Cardiac fibroblast (primary cell): Measurements from ENCODE around the gene ACTBL2.

Experiments used
- DNase-seq, 2 donors: peaks; one replicate each; pipeline versions ENCODE4 v3.0.0 to v3.0.0-alpha.2; 2010; ENCODE audit warnings: low read depth in 2 of 2
- H3K4me3 ChIP-seq, 2 donors: replicated peaks in 1 of 2; 1 replicate in 1 of 2; 2 replicates in 1 of 2; pipeline ENCODE4 v1.5.1; 2011; ENCODE audit warnings: low read depth in 2 of 2, low read length in 2 of 2, mild to moderate bottlenecking in 2 of 2, moderate library complexity in 1 of 2
- CTCF ChIP-seq: IDR thresholded peaks from one replicate; pipeline ENCODE4 v1.5.1; 2011; ENCODE audit warnings: low read depth, mild to moderate bottlenecking, low read length, inconsistent platforms

Gene ACTBL2

GRCh38 chr5:57456531-57457135, 26.0 kb downstream of the ACTBL2 start:
- DNase-seq: peak in 1 of 2 donors; percentile 23
- no peak overlapping the region for H3K4me3 ChIP-seq
- no peak for TF ChIP-seq CTCF

- no peak for DNase-seq
- no peak overlapping the region for H3K4me3 ChIP-seq
- no peak for TF ChIP-seq CTCF
These were observed 26.8 kb downstream of the ACTBL2 start for GRCh38 chr5:57455511-57456455.

GRCh38 chr5:57454896-57455295, 27.7 kb downstream of the ACTBL2 start:
- TF ChIP-seq CTCF: no peak
- no peak for DNase-seq
- no peak overlapping the region for H3K4me3 ChIP-seq

GRCh38 chr5:57453728-57454127, 28.9 kb downstream of the ACTBL2 start:
- H3K4me3 ChIP-seq: no peak overlapping the region
- TF ChIP-seq CTCF: no peak
- no peak for DNase-seq

GRCh38 chr5:57452885-57453284, 29.7 kb downstream of the ACTBL2 start:
- no peak overlapping the region for H3K4me3 ChIP-seq
- peak in 1 of 2 donors; percentile 19 for DNase-seq
- no peak for TF ChIP-seq CTCF

GRCh38 chr5:57450991-57451876, 31.4 kb downstream of the ACTBL2 start:
- TF ChIP-seq CTCF: no peak
- DNase-seq: peak; percentile 82 to 98
- H3K4me3 ChIP-seq: no peak overlapping the region
